Upper lobe of left lung (tissue), 4 donors: Measurements from ENCODE around the gene CGB1.
"Not testable (repeated sequence)": the region's sequence is repeated elsewhere in the genome, so short reads cannot be mapped to it uniquely, and the experiment has no call there.

ENCODE experiments used
- CTCF ChIP-seq, 6 experiments: fragments of 450-650 bp in 4 of 6; fragments of 200-600 bp in 2 of 6; sonication (generic) in 2 of 6; IDR thresholded peaks; one replicate each; pipeline ENCODE4 v1.5.1; 2016 to 2019; ENCODE audit warnings: antibody characterized with exemption in 6 of 6
- POLR2A ChIP-seq, 4 donors: fragments of 450-650 bp; IDR thresholded peaks; one replicate each; pipeline ENCODE4 v1.5.1; 2016 to 2017; ENCODE audit warnings: antibody characterized with exemption in 4 of 4, mild to moderate bottlenecking in 2 of 4

GRCh38 chr19:49056902-49057596, 20.4 kb upstream of the CGB1 start:
- TF ChIP-seq CTCF, POLR2A (IDR thresholded peaks at IDR 0.05): not testable (repeated sequence)
